Measurements from ENCODE around the gene GPRIN1. TPM values are rescaled to one million over a fixed set of nuclear protein-coding genes. Genes with fewer than 3 reads are reported as not detected.
A peak's percentile ranks its signal among the peaks of the same experiment; 100 is the strongest.

Gene GPRIN1
- 1 to 10 TPM; 1.5 to 1.6 TPM for total RNA-seq

DNA sequence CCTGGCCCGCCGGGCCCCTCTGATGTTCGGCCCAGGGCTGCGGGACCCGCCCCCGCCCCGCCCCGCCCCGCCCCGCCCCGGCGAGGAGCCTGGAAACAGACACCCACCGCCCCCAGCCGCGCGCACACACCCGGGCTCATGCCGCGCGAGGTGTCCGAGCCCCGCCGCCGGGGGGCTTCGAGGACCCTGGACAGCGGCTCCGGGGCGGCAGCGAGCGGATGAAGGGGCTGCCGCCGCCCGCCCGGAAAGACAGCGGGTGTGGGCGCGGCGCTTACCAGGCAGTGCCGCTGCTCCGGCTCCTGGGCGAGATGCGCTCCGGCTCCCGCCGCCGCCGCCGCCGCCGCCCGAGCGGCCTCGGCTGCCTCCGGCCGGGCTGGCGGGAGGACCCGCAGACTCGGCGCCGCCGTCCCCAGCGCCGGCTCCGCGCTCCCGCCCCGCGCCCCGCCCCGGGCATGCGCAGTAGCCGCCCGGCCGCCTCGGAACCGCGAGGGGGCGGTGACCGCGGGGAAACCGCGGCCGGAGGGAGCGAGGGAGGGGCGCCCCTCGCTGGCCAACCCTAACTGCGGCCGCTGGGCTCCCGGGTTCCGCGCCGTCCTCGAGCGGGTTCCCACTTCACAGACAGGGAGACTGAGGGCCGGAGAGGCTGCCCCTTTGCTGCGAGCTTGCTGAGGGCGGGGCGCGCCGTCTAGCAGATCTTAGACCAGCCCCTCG is at the start of gene GPRIN1:
Gene GPRIN1 (minus strand): TSS at position 433 of the 711 bp plus-strand sequence. CDS start 10,322 bp downstream, outside the sequence.
- ATAC-seq (ENCODE audit: low read depth) (peak; percentile 66), DNase-seq (peak; percentile 84)
- no peak within 1 kb of the TSS for H3K27ac Mint-ChIP-seq
- peak within 1 kb of the TSS; percentile 84 for H3K4me3 Mint-ChIP-seq
- POLR2A ChIA-PET = no interaction called here
- H3K9me3 Mint-ChIP-seq = no peaks in the 10 kb centered on the region
- H3K4me1 Mint-ChIP-seq = peaks cover 8% of the 10 kb centered on the region
- H3K27me3 Mint-ChIP-seq = peaks cover 36% of the 10 kb centered on the region
- H3K36me3 Mint-ChIP-seq = no peaks in the 10 kb centered on the region

- POLR2A ChIA-PET = interaction anchor here (4.6 kb wide), 1 partner anchor 11 kb away, joined by 33 read pairs; the partner anchor contains the start of gene TSPAN17
- Mint-ChIP-seq H3K36me3 (peaks cover 2% of the 10 kb centered on the region), H3K9me3 (no peaks in the 10 kb centered on the region), H3K27ac (no peak overlapping the region), H3K4me1 (peaks cover 27% of the 10 kb centered on the region), H3K27me3 (peaks cover 11% of the 10 kb centered on the region), H3K4me3 (peak overlapping the region; percentile 13)
- no peak for ATAC-seq (ENCODE audit: low read depth)
- DNase-seq = no peak
These were observed 49.5 kb upstream of the GPRIN1 start for GRCh38 chr5:176659512-176659839.

- peaks cover 27% of the 10 kb centered on the region for H3K4me1 Mint-ChIP-seq
- POLR2A ChIA-PET = interaction anchor here (4.6 kb wide), 1 partner anchor 11 kb away, joined by 33 read pairs; the partner anchor contains the start of gene TSPAN17
- H3K36me3 Mint-ChIP-seq = peaks cover 2% of the 10 kb centered on the region
- ATAC-seq (ENCODE audit: low read depth) (peak; percentile 47), DNase-seq (peak; percentile 54)
- H3K27me3 Mint-ChIP-seq = peaks cover 6% of the 10 kb centered on the region
- peak overlapping the region; percentile 64 for H3K27ac Mint-ChIP-seq
- peak overlapping the region; percentile 64 for H3K4me3 Mint-ChIP-seq
- H3K9me3 Mint-ChIP-seq = no peaks in the 10 kb centered on the region
These were observed 49.0 kb upstream of the GPRIN1 start for GRCh38 chr5:176658817-176659511.

DNA sequence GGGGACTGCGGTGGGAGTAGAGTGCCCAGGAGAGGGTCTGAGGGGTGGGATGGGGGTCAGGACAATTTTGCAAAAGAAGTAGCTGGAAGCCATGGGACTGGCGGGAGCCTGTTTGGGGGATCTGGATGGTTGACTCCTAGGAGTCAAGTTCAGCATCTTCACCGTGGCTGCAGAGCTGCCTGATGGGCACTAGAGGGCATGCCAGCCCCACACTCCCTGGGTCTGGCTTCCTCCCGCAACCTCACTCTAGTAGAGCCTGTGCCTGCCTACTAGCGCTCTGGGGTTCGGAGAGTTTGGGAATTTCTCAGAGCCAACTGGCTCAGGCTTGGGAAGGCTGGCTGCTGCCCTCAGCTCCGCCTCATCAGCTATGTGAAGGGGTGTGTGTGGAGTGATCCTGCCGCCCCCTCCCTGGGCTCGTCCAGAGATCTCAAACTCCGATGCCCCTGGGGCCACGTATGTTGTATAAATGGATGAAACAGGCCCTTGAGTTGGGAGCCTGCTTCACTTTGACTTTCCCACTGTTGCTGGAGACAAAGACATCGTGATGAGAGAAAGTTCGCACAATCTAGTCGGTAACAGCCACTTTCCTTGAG is 48.1 kb upstream of the GPRIN1 start:
- Mint-ChIP-seq H3K9me3 (no peaks in the 10 kb centered on the region), H3K36me3 (peaks cover 7% of the 10 kb centered on the region), H3K27ac (peak overlapping the region; percentile 64), H3K4me1 (peaks cover 34% of the 10 kb centered on the region), H3K27me3 (no peaks in the 10 kb centered on the region), H3K4me3 (peak overlapping the region; percentile 64)
- POLR2A ChIA-PET = interaction anchor here (4.6 kb wide), 1 partner anchor 10 kb away, joined by 33 read pairs; the partner anchor contains the start of gene TSPAN17
- DNase-seq (peak; percentile 78), ATAC-seq (ENCODE audit: low read depth) (peak; percentile 69)

- H3K4me1 Mint-ChIP-seq = peaks cover 40% of the 10 kb centered on the region
- no peaks in the 10 kb centered on the region for H3K9me3 Mint-ChIP-seq
- H3K36me3 Mint-ChIP-seq = peaks cover 9% of the 10 kb centered on the region
- no peak for DNase-seq
- no peak overlapping the region for H3K27ac Mint-ChIP-seq
- POLR2A ChIA-PET = no interaction called here
- no peak overlapping the region for H3K4me3 Mint-ChIP-seq
- ATAC-seq (ENCODE audit: low read depth) = no peak
- no peaks in the 10 kb centered on the region for H3K27me3 Mint-ChIP-seq
These were observed 46.6 kb upstream of the GPRIN1 start for GRCh38 chr5:176656467-176656990.

GRCh38 chr5:176654856-176655255 is 44.9 kb upstream of the GPRIN1 start:
- H3K4me3 Mint-ChIP-seq = no peak overlapping the region
- H3K9me3 Mint-ChIP-seq = no peaks in the 10 kb centered on the region
- DNase-seq = no peak
- POLR2A ChIA-PET = no interaction called here
- no peaks in the 10 kb centered on the region for H3K27me3 Mint-ChIP-seq
- peaks cover 45% of the 10 kb centered on the region for H3K4me1 Mint-ChIP-seq
- peaks cover 9% of the 10 kb centered on the region for H3K36me3 Mint-ChIP-seq
- no peak for ATAC-seq (ENCODE audit: low read depth)
- no peak overlapping the region for H3K27ac Mint-ChIP-seq

- DNase-seq (no peak), ATAC-seq (ENCODE audit: low read depth) (no peak)
- Mint-ChIP-seq H3K9me3 (no peaks in the 10 kb centered on the region), H3K27me3 (no peaks in the 10 kb centered on the region), H3K27ac (peak overlapping the region; percentile 63), H3K36me3 (peaks cover 9% of the 10 kb centered on the region), H3K4me3 (no peak overlapping the region), H3K4me1 (peaks cover 45% of the 10 kb centered on the region)
- POLR2A ChIA-PET = no interaction called here
These were observed 43.7 kb upstream of the GPRIN1 start for GRCh38 chr5:176653401-176654385.

DNA sequence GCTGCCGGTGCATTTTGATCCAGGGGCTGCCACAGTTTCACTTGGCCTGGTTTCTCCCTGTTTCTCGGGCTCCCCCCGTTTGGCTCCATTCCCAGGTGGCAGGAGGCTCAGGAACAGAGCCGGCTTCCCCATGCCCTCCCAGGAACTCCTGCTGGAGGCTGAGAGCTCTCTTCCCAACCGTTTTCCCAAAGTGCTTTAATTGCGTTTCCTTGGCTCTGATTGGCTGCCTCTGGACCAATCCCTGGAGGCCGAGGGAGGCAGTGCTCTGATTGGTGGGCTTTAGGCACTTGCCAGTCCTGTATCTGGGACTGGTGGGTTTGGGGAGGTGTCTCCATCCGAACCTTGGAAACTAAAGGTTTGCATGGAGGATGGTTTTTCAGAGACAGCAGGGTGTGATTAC is 42.2 kb upstream of the GPRIN1 start:
- Mint-ChIP-seq H3K4me1 (peaks cover 40% of the 10 kb centered on the region), H3K27ac (no peak overlapping the region), H3K27me3 (no peaks in the 10 kb centered on the region), H3K4me3 (no peak overlapping the region), H3K36me3 (peaks cover 9% of the 10 kb centered on the region), H3K9me3 (no peaks in the 10 kb centered on the region)
- DNase-seq (no peak), ATAC-seq (ENCODE audit: low read depth) (no peak)
- POLR2A ChIA-PET = no interaction called here

GRCh38 chr5:176651472-176651980 is 41.6 kb upstream of the GPRIN1 start:
- no peak for DNase-seq
- Mint-ChIP-seq H3K4me1 (peaks cover 41% of the 10 kb centered on the region), H3K36me3 (peaks cover 9% of the 10 kb centered on the region), H3K9me3 (no peaks in the 10 kb centered on the region), H3K27me3 (no peaks in the 10 kb centered on the region), H3K27ac (no peak overlapping the region), H3K4me3 (no peak overlapping the region)
- ATAC-seq (ENCODE audit: low read depth) = no peak
- POLR2A ChIA-PET = no interaction called here

- H3K4me3 Mint-ChIP-seq = no peak overlapping the region
- peaks cover 44% of the 10 kb centered on the region for H3K4me1 Mint-ChIP-seq
- H3K9me3 Mint-ChIP-seq = no peaks in the 10 kb centered on the region
- no peaks in the 10 kb centered on the region for H3K27me3 Mint-ChIP-seq
- DNase-seq = no peak
- H3K36me3 Mint-ChIP-seq = peaks cover 6% of the 10 kb centered on the region
- no peak for ATAC-seq (ENCODE audit: low read depth)
- peak overlapping the region; percentile 62 for H3K27ac Mint-ChIP-seq
- POLR2A ChIA-PET = interaction anchor here (0.6 to 4.1 kb wide), 2 partner anchors 9 to 377 kb away, joined by 3 to 33 read pairs; no protein-coding TSS in a partner anchor
These were observed 40.5 kb upstream of the GPRIN1 start for GRCh38 chr5:176650354-176650884.

GRCh38 chr5:176648474-176649194 is 38.7 kb upstream of the GPRIN1 start:
- no peaks in the 10 kb centered on the region for H3K27me3 Mint-ChIP-seq
- DNase-seq (no peak), ATAC-seq (ENCODE audit: low read depth) (peak; percentile 2)
- H3K36me3 Mint-ChIP-seq = peaks cover 6% of the 10 kb centered on the region
- H3K9me3 Mint-ChIP-seq = no peaks in the 10 kb centered on the region
- H3K27ac Mint-ChIP-seq = peak overlapping the region; percentile 82
- POLR2A ChIA-PET = interaction anchor here (4.1 kb wide), 1 partner anchor 11 kb away, joined by 33 read pairs; no protein-coding TSS in a partner anchor
- H3K4me3 Mint-ChIP-seq = peak overlapping the region; percentile 85
- H3K4me1 Mint-ChIP-seq = peaks cover 43% of the 10 kb centered on the region

All from activated naive CD8-positive, alpha-beta T cell treated with anti-CD3 and anti-CD28 coated beads, Interleukin-2, amount 10 ng/mL, durations not matched to agents 7 days and 5 days (primary cell).